ENCODE measurements around the gene DUOX1. TPM values are rescaled to one million over a fixed set of nuclear protein-coding genes. Genes with fewer than 3 reads are reported as not detected.

Gene DUOX1
- total and polyA plus RNA-seq, 9 of the 15 experiments (the other 6 are each of a cell fraction or from before 2014, with no cell fraction given) = 0.01 to 0.22 (median 0.01) TPM; not detected in 6

- intact Hi-C loops (cut with micrococcal nuclease) (no loop called here), in situ Hi-C loops (cut with MboI) (no loop called here)
- FAIRE-seq = no peak
- Histone ChIP-seq H3K9me1 (ENCODE audit: control insufficient read depth, insufficient read depth, low read length) (no peaks in the 10 kb centered on the region), H3K9me3 (replicated peaks; ENCODE audit: control insufficient read depth, insufficient read depth, low read depth, low read length) (no peaks in the 10 kb centered on the region), H3K36me3 (ENCODE audit: control insufficient read depth, insufficient read depth, low read length) (no peaks in the 10 kb centered on the region), H3K27ac (ENCODE audit: extremely low read depth, low read depth, low read length) (no peak overlapping the region), H3K4me3 (no peak overlapping the region), H3K4me2 (ENCODE audit: insufficient read depth, low read length) (no peak overlapping the region), H2AFZ (ENCODE audit: low read depth, low read length) (no peak overlapping the region), H3K27me3 (ENCODE audit: control insufficient read depth in 2 of 2, insufficient read depth in 2 of 2, low read length in 2 of 2) (no peaks in the 10 kb centered on the region), H4K20me1 (replicated peaks; ENCODE audit: control insufficient read depth, insufficient read depth, low read length) (no peaks in the 10 kb centered on the region; the same call in 1 of the 2 replicates), H3K79me2 (ENCODE audit: control insufficient read depth, insufficient read depth, low read length) (no peaks in the 10 kb centered on the region), H3K4me1 (replicated peaks in 1 of 2; ENCODE audit: control insufficient read depth in 2 of 2, insufficient read depth in 2 of 2, low read length in 2 of 2) (peaks cover 6 to 15% of the 10 kb centered on the region in 2 experiments; a peak in 4 of 5 replicates), H3K9ac (ENCODE audit: insufficient read depth in 1 of 2, low read depth in 2 of 2, low read length in 2 of 2) (no peak overlapping the region; a peak in 1 of 4 replicates)
- TF ChIP-seq SMAD3 (CRISPR knock-in tag; conservative IDR thresholded peaks at IDR 0.05) (no peak), ZZZ3 (IDR thresholded peaks at IDR 0.05) (no peak), ZBTB33 (CRISPR knock-in tag; IDR thresholded peaks at IDR 0.05) (no peak), ZC3H8 (IDR thresholded peaks at IDR 0.05) (no peak), YY1 (IDR thresholded peaks at IDR 0.05; ENCODE audit: borderline replicate concordance in 1 of 3, control insufficient read depth in 1 of 3, extremely low read depth in 1 of 3, insufficient read depth in 3 of 3, insufficient read length in 1 of 3, insufficient replicate concordance in 2 of 3, low read depth in 1 of 3, low read length in 2 of 3) (no peak), STAT5B (CRISPR knock-in tag; IDR thresholded peaks at IDR 0.05) (no peak), FOXJ2 (tag; IDR thresholded peaks at IDR 0.05) (no peak), CBX8 (IDR thresholded peaks at IDR 0.05; ENCODE audit: borderline replicate concordance, extremely low read depth, low read depth, low read length, poor library complexity, severe bottlenecking) (no peak), ZNF511 (CRISPR knock-in tag; IDR thresholded peaks at IDR 0.05) (no peak)
- TF ChIP-seq, protein P1, sequence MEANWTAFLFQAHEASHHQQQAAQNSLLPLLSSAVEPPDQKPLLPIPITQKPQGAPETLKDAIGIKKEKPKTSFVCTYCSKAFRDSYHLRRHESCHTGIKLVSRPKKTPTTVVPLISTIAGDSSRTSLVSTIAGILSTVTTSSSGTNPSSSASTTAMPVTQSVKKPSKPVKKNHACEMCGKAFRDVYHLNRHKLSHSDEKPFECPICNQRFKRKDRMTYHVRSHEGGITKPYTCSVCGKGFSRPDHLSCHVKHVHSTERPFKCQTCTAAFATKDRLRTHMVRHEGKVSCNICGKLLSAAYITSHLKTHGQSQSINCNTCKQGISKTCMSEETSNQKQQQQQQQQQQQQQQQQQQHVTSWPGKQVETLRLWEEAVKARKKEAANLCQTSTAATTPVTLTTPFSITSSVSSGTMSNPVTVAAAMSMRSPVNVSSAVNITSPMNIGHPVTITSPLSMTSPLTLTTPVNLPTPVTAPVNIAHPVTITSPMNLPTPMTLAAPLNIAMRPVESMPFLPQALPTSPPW (CRISPR knock-in tag; IDR thresholded peaks at IDR 0.05) = no peak
- WGBS (ENCODE audit: insufficient coverage, low coverage, missing lambda C conversion rate) = 54% methylated on average over 2 of the region's 2 CpGs
- POLR2A ChIA-PET = no interaction called here
- ATAC-seq = 0 out of 3 replicates have a peak, but pooled peaks have one; percentile 15
- BruUV-seq (replicated peaks) = no TSS peak
- no peak for DNase-seq (ENCODE audit: extremely low read depth in 1 of 4, low spot score in 3 of 4)
- CTCF ChIA-PET (ENCODE audit: low intra/inter-chr PET ratio) = no interaction called here
These were observed 44.8 kb downstream of the DUOX1 start for GRCh38 chr15:45174577-45174976.
